IMR-90 (cell line): Measurements from ENCODE around the gene HSF2BP. TPM values are rescaled to one million over a fixed set of nuclear protein-coding genes. Genes with fewer than 3 reads are reported as not detected.
"Not testable (repeated sequence)": the region's sequence is repeated elsewhere in the genome, so short reads cannot be mapped to it uniquely, and the experiment has no call there.

Experiments used
- ATAC-seq: fragments of 200-7000 bp; cut with Tn5 transposase; 2 replicates; pipeline ENCODE4 v1.9.1; 2020; ENCODE audit warnings: low read depth, mild to moderate bottlenecking, moderate library complexity
- BruUV-seq: library from RNA; stranded (reverse); fragments of 400-500 nt; replicated peaks from 2 replicates; lab custom pipeline; 2021; lab: Mats Ljungman, UMichigan
- CTCF ChIA-PET: fragments of 300-600 bp; formaldehyde crosslinking; extraction: SDS; loops from one replicate; lab custom pipeline; 2021; ENCODE audit warnings: antibody characterized with exemption; lab: Yijun Ruan, JAX
- POLR2A ChIA-PET: fragments of 300-600 bp; sonication (Branson Sonifier 250); formaldehyde crosslinking; loops from one replicate; lab custom pipeline; 2022; ENCODE audit warnings: antibody characterized with exemption; ENCODE audit not compliant: unreplicated experiment; lab: Charles Lee
- DNase-seq: peaks from one replicate; pipeline ENCODE4 v3.0.0; 2013
- H2AFZ ChIP-seq: replicated peaks from 2 replicates; pipeline ENCODE3; 2013; ENCODE audit warnings: low read length, mild to moderate bottlenecking; ENCODE audit not compliant: poor library complexity
- H2AK5ac ChIP-seq: 2 replicates; pipeline ENCODE4 v1.6.1; 2013; ENCODE audit warnings: low read depth, low read length, inconsistent platforms
- H2AK9ac ChIP-seq: replicated peaks from 2 replicates; pipeline ENCODE3; 2013; ENCODE audit warnings: mild to moderate bottlenecking, low read depth, low read length, moderate library complexity; ENCODE audit not compliant: poor library complexity
- H2BK120ac ChIP-seq: 2 replicates; pipeline ENCODE4 v1.6.1; 2013; ENCODE audit warnings: low read depth, low read length, inconsistent platforms
- H2BK15ac ChIP-seq: 3 replicates; pipeline ENCODE4 v1.6.1; 2013; ENCODE audit warnings: low read depth, low read length, inconsistent platforms
- H2BK20ac ChIP-seq: 2 replicates; pipeline ENCODE4 v1.6.1; 2013; ENCODE audit warnings: low read depth, mild to moderate bottlenecking, inconsistent platforms, low read length, moderate library complexity
- H2BK5ac ChIP-seq: 2 replicates; pipeline ENCODE4 v1.6.1; 2013; ENCODE audit warnings: mild to moderate bottlenecking, low read depth, low read length, inconsistent platforms; ENCODE audit not compliant: poor library complexity, severe bottlenecking
- H3K14ac ChIP-seq: replicated peaks from 2 replicates; pipeline ENCODE4 v1.6.1; 2013; ENCODE audit warnings: low read depth, low read length, inconsistent platforms
- H3K18ac ChIP-seq: 2 replicates; pipeline ENCODE4 v1.6.1; 2013; ENCODE audit warnings: low read depth, low read length, control low read depth
- H3K23ac ChIP-seq: 2 replicates; pipeline ENCODE4 v1.6.1; 2013; ENCODE audit warnings: low read depth, low read length, inconsistent platforms
- H3K27ac ChIP-seq: 2 replicates; pipeline ENCODE4 v1.5.1; 2013; ENCODE audit warnings: mild to moderate bottlenecking, control low read depth, low read length; ENCODE audit not compliant: insufficient read depth
- H3K27me3 ChIP-seq: 2 replicates; pipeline ENCODE4 v1.6.1; 2013; ENCODE audit warnings: low read length; ENCODE audit not compliant: control insufficient read depth, insufficient read depth
- H3K36me3 ChIP-seq: 2 replicates; pipeline ENCODE4 v1.6.1; 2013; ENCODE audit warnings: low read length, mixed read lengths; ENCODE audit not compliant: control insufficient read depth, insufficient read depth
- H3K4ac ChIP-seq: 2 replicates; pipeline ENCODE4 v1.6.1; 2013; ENCODE audit warnings: low read depth, low read length, inconsistent platforms
- H3K4me1 ChIP-seq: 2 replicates; pipeline ENCODE4 v1.6.1; 2013; ENCODE audit warnings: low read length, mixed read lengths; ENCODE audit not compliant: control insufficient read depth, insufficient read depth
- H3K4me2 ChIP-seq: 2 replicates; pipeline ENCODE4 v1.6.1; 2013; ENCODE audit warnings: low read depth, mild to moderate bottlenecking, control low read depth, low read length, moderate library complexity
- H3K4me3 ChIP-seq: 2 replicates; pipeline ENCODE4 v1.5.1; 2013; ENCODE audit warnings: low read depth, mild to moderate bottlenecking, control low read depth, low read length, moderate library complexity; ENCODE audit not compliant: insufficient read depth
- H3K56ac ChIP-seq: 2 replicates; pipeline ENCODE4 v1.6.1; 2013; ENCODE audit warnings: low read length, inconsistent platforms; ENCODE audit not compliant: insufficient read depth; ENCODE audit errors: extremely low read depth
- H3K79me1 ChIP-seq, 2 experiments: 2 replicates each; pipeline ENCODE4 v1.6.1; 2013; ENCODE audit warnings: low read length in 2 of 2, inconsistent platforms in 1 of 2, low read depth in 1 of 2
- H3K9ac ChIP-seq: 2 replicates; pipeline ENCODE4 v1.6.1; 2013; ENCODE audit warnings: low read depth, low read length, control low read depth
- H3K9me1 ChIP-seq: 2 replicates; pipeline ENCODE4 v1.6.1; 2013; ENCODE audit warnings: low read length, inconsistent platforms; ENCODE audit not compliant: insufficient read depth
- H3K9me3 ChIP-seq: 2 replicates; pipeline ENCODE4 v1.6.1; 2013; ENCODE audit warnings: low read length; ENCODE audit not compliant: control insufficient read depth, insufficient read depth
- H4K20me1 ChIP-seq: 2 replicates; pipeline ENCODE4 v1.6.1; 2013; ENCODE audit warnings: low read length, inconsistent platforms; ENCODE audit not compliant: insufficient read depth
- H4K5ac ChIP-seq: 2 replicates; pipeline ENCODE4 v1.6.1; 2013; ENCODE audit warnings: mild to moderate bottlenecking, low read depth, low read length, control low read depth
- H4K8ac ChIP-seq, 2 experiments: 2 replicates each; pipeline ENCODE4 v1.6.1; 2013; ENCODE audit warnings: low read depth in 2 of 2, low read length in 2 of 2, control low read depth in 1 of 2, inconsistent platforms in 1 of 2
- H4K91ac ChIP-seq: 2 replicates; pipeline ENCODE4 v1.6.1; 2013; ENCODE audit warnings: low read depth, low read length, inconsistent platforms; ENCODE audit not compliant: insufficient read depth
- WGBS, 2 experiments: methylation state at CpG; one replicate each; pipeline versions ENCODE4 v1.1.5 to v1.1.7; 2013; ENCODE audit warnings: missing lambda C conversion rate in 2 of 2; ENCODE audit not compliant: insufficient read length in 1 of 2; ENCODE audit errors: extremely low coverage in 2 of 2; 5-methylcytosine and 5-hydroxymethylcytosine counted together
- dilution Hi-C: fragments of 300-500 bp; cut with HindIII; formaldehyde crosslinking; loops from one replicate; pipeline ENCODE4 v1.14.3; 2018; ENCODE audit warnings: low sequenced_read_pairs; ENCODE audit not compliant: unreplicated experiment
- in situ Hi-C: fragments of 300-500 bp; cut with MboI; formaldehyde crosslinking; loops from 3 replicates; pipeline ENCODE4 v1.14.3; 2019; ENCODE audit warnings: low sequenced_read_pairs, inconsistent platforms, mixed read lengths
- intact Hi-C: fragments of 100-400 bp; cut with micrococcal nuclease; formaldehyde crosslinking; loops from 2 replicates; pipeline ENCODE4 v1.10.0; 2022
- polyA plus RNA-seq, 3 experiments: library from polyadenylated mRNA; depleted of rRNA; stranded (reverse); fragments of >200 nt; gene quantifications; 2 replicates each; pipeline ENCODE4 v1.2.3, GENCODE V29; 2012; ENCODE audit warnings: low replicate concordance in 1 of 3
- total RNA-seq: library from RNA; depleted of rRNA; stranded (reverse); fragments of >200 nt; gene quantifications from 2 replicates; pipeline ENCODE4 v1.2.3, GENCODE V29; 2012

Gene HSF2BP
- total and polyA plus RNA-seq, 2 of the 4 experiments (the other 2 are of a cell fraction) = 0.87 to 0.90 TPM

GRCh38 chr21:43514834-43515233 is 144.5 kb downstream of the HSF2BP start:
- H4K20me1 ChIP-seq, BruUV-seq, POLR2A ChIA-PET, ATAC-seq, H3K9me3 ChIP-seq, H4K8ac ChIP-seq, intact Hi-C loops, H3K56ac ChIP-seq, H3K27ac ChIP-seq, H2BK15ac ChIP-seq, H3K79me1 ChIP-seq, in situ Hi-C loops, H3K4me3 ChIP-seq, H3K4ac ChIP-seq, H3K9me1 ChIP-seq, H3K36me3 ChIP-seq, H3K14ac ChIP-seq, H2BK120ac ChIP-seq, H2BK20ac ChIP-seq, DNase-seq, H3K27me3 ChIP-seq, H2AFZ ChIP-seq, H3K9ac ChIP-seq, H3K4me2 ChIP-seq, H3K23ac ChIP-seq, H4K91ac ChIP-seq, H3K4me1 ChIP-seq, H2BK5ac ChIP-seq, H2AK5ac ChIP-seq, dilution Hi-C loops, H3K18ac ChIP-seq, H2AK9ac ChIP-seq, CTCF ChIA-PET, H4K5ac ChIP-seq: not testable (repeated sequence)
- no CpG with 5 or more reads among the region's 3 CpGs for WGBS, 2 experiments

GRCh38 chr21:43513023-43513422 is 146.3 kb downstream of the HSF2BP start:
- H2BK20ac ChIP-seq, H3K23ac ChIP-seq, H3K4me2 ChIP-seq, H3K9ac ChIP-seq, H3K9me3 ChIP-seq, H2BK120ac ChIP-seq, H3K27me3 ChIP-seq, H3K4me1 ChIP-seq, H3K14ac ChIP-seq, POLR2A ChIA-PET, H3K36me3 ChIP-seq, H3K9me1 ChIP-seq, CTCF ChIA-PET, dilution Hi-C loops, H2AK5ac ChIP-seq, H3K18ac ChIP-seq, intact Hi-C loops, H3K27ac ChIP-seq, H2BK5ac ChIP-seq, in situ Hi-C loops, H3K4me3 ChIP-seq, H4K91ac ChIP-seq, BruUV-seq, H4K5ac ChIP-seq, H2AFZ ChIP-seq, H2AK9ac ChIP-seq, H3K4ac ChIP-seq, ATAC-seq, H2BK15ac ChIP-seq, H4K20me1 ChIP-seq, H3K56ac ChIP-seq, DNase-seq, H3K79me1 ChIP-seq, H4K8ac ChIP-seq: not testable (repeated sequence)
- WGBS, 2 experiments = no CpG with 5 or more reads among the region's 3 CpGs
